Left lobe of liver (tissue), 2 donors: Measurements from ENCODE around the gene PLD4. TPM values are rescaled to one million over a fixed set of nuclear protein-coding genes. Genes with fewer than 3 reads are reported as not detected.

Experiments
- ATAC-seq: fragments of 200-7000 bp; cut with Tn5 transposase; one replicate; pipeline ENCODE4 v1.9.1; 2020; ENCODE audit warnings: mild to moderate bottlenecking, moderate library complexity
- DNase-seq: peaks from one replicate; pipeline ENCODE4 v3.0.0-alpha.2; 2020; ENCODE audit warnings: low spot score
- total RNA-seq: library from RNA; stranded (reverse); gene quantifications from one replicate; pipeline ENCODE4 v1.2.1, GENCODE V29; 2021
- donor health status: DM: no; HTN: no; CAD: no; lungs with moderate emphysema.
- donor health status: DM: no; HTN: yes; CAD: no.

PLD4 gene
- total RNA-seq, 1 donor from 2014 or later: not detected

DNA sequence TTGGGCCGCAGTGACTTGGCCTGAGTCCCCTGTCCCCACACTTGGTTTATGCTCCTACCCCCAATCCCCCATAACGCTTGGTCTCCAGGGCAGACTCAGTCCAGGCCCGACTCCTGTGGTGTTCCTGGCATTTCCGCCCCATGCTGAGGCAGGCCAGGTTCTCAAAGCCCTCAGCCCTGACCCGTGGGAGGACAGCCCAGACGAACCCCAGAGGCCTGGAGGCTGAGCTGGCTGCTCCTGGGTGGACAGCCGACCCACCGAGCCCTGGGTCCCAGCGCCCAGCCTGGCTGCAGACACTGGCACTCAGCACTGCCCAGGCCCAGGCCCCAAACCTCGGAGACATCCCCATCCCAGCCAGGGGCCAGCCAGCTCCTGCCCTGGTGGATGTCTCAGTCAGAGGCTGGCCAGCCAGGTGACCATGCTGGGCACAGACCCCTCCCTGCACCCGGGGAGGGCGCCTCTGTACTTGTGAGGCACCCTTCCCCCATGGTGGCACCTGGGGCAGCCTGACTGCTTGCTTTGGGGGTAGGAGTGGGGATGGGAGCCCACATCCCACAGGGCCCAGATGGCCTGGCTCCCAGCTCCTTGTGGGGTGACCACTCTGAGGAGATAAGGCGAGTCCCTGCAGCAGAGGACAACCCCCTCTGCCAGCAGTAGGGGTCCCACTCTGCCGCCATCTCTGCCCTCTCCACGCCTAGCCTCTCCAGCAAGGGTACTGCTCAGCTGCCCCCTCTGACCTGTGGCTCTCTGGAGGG is 1.4 kb downstream of the PLD4 start:
- ATAC-seq (no peak), DNase-seq (peak; percentile 35)

DNA sequence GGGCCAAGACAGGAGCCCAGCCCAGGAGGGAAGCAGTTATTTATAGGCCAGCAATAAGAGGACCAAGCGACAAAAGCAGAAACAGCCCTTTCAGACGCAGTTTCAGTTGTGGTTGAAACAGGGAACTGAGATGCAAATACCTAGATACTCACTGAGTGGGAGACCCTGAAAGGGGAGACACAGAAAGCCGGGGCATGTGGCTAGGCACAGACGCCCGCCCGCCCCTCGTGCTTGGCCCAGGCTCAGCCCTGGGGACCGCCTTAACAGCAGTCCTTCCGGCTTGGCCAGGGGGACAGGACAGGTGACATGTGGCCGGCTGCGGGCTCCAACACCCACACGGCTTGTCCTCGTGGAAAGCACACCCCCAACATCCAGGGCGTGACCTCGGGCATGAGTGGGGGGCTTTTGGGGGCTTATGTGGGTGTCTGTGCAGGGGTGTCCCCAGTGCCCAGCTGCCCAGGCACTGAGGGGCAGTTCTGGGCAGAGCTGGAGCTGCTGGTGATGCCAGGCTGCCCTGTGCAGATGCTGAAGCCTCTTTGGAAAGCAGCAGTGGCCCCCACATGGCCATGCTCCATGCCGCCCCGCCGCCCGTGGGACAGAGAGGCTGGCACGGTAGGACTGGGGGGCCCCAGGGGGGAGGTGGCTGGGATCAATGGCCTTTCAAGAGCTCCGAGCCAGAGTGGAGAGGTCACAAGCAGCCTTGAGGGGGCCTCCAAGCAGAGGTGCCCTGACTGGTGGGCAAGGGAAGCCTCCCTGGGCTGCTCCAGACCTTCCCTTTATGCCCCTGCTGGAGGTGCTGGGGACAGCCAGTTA is 2.1 kb downstream of the PLD4 start:
- DNase-seq: peak; percentile 30
- ATAC-seq: no peak

DNA sequence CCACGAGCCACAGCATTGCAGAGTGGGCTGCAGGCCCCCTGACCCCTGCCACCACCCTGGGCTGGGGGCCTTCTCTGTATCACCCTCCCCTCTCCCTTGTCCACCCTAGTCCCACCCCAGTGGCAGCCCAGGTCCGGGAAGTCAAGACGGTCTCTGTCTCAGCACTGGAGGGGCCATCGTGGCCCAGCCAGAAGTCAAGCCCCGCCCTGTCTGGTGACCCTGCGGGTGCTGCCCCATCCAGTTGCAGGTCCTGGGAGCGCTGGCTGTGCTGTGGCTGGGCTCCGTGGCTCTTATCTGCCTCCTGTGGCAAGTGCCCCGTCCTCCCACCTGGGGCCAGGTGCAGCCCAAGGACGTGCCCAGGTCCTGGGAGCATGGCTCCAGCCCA is 2.7 kb downstream of the PLD4 start:
- DNase-seq (peak; percentile 43), ATAC-seq (no peak)

DNA sequence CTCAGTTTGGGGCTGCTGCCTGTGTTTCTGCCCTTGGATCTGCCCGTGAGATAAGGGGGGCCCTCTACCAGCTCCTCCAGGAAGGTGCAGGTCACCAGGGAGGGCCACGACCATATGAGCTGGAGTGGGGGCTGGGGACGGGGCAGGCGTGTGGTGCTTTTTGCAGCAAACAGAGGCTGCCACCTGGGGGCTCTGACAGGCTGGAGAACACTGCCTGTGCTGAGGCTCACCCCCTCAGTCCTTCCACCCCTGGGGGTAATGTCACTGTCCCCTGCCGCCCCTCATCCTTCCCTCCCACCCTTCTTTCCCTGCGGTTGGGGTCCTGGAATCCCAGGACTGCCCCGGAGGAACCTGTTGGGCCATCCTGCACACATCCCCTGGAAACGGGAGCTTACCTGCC is 3.2 kb downstream of the PLD4 start:
- ATAC-seq (no peak), DNase-seq (peak; percentile 21)

DNA sequence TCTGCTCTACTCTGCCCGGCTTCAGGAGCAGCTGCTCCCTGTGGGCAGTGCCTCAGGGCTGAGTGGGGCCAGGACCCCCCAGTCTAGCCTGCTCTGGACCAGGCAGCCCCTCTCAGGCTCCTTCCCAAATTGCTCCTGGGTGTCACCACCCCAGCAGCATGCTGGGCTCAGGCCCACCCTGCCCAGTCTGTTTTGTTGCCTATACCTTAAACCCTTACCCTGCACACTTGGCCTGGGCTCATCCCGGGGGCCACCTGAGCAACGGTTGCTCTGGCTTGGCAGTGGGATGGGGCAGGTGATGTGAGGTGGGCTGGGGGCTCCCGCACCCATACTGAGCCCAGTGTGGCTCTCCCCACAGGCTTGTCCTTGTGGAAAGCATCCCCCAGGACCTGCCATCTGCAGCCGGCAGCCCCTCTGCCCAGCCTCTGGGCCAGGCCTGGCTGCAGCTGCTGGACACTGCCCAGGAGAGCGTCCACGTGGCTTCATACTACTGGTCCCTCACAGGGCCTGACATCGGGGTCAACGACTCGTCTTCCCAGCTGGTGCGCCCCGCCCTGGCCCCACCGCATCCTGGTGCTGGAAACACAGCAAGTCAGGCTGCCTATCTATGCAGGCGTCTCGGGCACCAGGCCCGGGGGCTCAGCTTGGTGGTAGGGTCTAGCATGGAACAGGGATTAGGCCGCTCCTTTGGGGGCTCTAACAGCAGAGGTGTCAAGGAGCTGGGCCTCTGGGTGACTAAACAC is 3.9 kb downstream of the PLD4 start:
- DNase-seq (peak; percentile 42), ATAC-seq (no peak)

DNA sequence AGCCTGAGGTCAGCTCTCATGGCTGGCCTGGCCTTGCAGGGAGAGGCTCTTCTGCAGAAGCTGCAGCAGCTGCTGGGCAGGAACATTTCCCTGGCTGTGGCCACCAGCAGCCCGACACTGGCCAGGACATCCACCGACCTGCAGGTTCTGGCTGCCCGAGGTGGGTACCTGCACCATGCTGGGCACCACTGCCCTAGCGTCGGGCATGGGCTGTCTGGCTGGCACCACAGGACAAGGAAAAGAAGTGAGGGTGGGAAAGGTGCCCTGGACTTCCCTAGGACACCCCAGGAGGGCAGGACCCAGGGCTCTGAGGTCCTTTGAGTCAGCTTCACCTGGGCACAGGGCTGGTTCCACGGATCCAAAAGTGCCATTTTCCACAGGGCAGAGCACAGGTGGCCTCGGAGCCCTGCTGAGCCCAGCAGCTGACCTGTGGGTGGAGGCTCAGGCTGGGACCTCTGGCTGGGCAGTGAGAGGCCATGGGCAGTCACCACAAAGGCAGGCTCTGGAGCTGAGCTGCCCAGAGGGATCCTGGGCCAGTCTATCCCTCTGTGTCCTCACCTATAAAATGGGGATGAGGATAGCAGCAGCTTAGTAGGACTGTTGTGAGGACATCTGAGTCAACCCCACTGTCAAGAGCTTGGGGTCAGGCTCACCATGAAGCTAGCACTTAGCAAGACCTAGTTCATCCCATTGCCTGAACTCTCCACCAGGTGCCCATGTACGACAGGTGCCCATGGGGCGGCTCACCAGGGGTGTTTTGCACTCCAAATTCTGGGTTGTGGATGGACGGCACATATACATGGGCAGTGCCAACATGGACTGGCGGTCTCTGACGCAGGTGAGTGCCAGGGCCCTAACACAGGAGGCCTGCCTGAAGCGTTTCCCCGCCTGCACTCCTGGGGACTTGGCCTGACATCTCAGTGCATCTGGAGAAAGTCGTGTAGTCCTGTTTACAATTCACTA is 4.9 kb downstream of the PLD4 start:
- peak; percentile 39 for DNase-seq
- ATAC-seq: no peak

DNA sequence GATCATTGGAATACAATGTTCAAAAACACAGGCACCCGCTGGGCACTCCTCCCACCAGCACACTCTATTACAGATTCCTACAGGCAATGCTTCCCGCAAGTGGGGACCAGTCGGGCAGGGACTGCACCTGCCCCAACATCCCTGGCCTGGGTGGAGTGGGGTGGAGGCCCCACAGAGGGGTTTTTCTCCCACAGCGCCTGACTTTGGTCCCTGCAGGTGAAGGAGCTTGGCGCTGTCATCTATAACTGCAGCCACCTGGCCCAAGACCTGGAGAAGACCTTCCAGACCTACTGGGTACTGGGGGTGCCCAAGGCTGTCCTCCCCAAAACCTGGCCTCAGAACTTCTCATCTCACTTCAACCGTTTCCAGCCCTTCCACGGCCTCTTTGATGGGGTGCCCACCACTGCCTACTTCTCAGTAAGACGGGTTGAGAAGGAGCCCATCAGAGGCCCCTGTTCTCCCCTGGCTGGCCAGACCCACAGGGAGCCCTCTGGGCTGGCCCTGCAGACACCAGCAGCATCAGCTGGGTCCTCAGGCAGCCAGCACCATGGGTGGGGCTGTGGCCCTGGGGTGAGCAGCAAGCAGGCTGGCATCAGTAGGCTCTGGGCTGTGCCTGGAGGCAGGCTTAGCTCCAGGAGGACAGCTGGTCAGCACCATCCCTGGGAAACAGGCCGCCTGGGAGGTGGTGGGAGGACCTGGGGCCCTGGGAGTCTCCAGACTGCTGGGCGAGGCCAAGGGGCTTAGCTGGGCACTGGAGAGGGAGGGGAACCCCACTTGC is 6.0 kb downstream of the PLD4 start:
- ATAC-seq (no peak), DNase-seq (peak; percentile 35)

DNA sequence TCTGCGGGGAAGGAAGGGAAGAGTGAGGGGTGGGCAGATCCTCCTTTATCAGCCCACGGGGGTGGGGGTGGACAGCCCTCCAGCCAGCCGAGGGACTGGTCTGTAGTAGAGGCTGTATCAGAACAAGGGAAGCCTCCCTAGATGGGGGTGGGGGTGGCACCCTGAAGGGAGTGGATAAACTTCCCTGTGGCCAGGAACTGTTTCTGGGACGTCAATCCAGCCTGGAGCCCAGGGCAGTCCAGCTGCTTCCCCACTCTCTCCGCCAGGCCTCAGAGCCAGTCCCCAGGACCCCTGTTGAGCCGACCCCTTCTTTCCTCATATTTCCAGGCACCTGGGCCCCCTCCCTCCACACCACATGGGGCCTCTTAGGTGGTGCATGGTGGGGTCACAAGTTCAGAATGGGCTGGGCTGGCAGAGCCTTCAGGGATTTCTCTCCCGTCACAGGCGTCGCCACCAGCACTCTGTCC is 6.7 kb downstream of the PLD4 start:
- DNase-seq (no peak), ATAC-seq (no peak)

DNA sequence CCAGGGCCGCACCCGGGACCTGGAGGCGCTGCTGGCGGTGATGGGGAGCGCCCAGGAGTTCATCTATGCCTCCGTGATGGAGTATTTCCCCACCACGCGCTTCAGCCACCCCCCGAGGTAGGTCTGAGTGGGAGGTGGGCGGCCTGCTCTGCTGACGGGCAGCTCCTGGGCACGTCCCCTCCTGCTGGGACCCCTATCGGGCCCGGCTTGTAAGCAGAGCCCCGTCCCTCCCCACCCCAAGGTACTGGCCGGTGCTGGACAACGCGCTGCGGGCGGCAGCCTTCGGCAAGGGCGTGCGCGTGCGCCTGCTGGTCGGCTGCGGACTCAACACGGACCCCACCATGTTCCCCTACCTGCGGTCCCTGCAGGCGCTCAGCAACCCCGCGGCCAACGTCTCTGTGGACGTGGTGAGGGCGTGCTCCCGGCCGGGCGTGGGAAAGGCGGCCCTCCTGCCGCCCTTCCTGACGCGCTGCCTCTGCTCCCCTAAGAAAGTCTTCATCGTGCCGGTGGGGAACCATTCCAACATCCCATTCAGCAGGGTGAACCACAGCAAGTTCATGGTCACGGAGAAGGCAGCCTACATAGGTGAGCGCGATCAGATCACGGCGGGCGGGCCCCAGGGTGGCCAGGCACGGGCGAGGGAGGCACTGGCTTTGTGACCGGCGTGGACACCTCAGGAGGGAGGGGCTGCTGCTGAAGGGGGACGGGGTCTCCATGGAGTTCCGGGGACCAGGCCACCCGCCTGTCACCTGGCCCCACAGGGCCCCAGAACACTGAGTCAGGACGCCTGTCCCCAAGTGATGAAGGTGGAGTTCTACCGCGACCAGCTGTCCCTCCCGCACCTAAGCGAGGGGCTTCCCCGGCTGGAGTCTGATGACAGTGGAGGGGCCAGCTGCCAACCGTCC is 7.3 kb downstream of the PLD4 start:
- ATAC-seq: no peak
- DNase-seq: peak; percentile 40

DNA sequence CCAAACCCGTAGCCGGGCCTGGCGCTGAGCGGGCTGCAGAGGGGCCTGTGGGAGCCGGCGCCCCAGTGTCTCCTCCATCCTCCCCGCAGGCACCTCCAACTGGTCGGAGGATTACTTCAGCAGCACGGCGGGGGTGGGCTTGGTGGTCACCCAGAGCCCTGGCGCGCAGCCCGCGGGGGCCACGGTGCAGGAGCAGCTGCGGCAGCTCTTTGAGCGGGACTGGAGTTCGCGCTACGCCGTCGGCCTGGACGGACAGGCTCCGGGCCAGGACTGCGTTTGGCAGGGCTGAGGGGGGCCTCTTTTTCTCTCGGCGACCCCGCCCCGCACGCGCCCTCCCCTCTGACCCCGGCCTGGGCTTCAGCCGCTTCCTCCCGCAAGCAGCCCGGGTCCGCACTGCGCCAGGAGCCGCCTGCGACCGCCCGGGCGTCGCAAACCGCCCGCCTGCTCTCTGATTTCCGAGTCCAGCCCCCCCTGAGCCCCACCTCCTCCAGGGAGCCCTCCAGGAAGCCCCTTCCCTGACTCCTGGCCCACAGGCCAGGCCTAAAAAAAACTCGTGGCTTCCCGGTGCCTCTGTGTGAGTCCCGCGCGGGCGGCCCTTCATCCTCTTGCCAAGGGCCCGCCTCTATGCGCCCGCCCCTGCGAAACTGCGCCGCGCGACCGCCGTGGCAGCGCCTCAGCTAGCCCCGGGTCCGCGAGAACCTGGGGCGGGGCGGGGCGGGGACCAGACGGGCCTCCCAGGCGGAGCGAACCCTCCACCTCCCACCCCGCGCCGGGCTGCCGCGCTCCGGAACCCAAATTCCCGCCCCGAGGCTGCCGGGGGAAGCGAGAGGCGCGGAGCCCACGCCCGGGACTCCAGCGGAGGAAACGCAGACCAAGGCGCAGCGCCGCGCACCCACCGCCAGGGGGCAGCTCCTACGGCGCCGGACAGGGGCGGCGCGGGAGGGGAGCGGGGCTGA is 8.3 kb downstream of the PLD4 start:
- peak; percentile 89 for ATAC-seq
- peak; percentile 72 for DNase-seq

DNA sequence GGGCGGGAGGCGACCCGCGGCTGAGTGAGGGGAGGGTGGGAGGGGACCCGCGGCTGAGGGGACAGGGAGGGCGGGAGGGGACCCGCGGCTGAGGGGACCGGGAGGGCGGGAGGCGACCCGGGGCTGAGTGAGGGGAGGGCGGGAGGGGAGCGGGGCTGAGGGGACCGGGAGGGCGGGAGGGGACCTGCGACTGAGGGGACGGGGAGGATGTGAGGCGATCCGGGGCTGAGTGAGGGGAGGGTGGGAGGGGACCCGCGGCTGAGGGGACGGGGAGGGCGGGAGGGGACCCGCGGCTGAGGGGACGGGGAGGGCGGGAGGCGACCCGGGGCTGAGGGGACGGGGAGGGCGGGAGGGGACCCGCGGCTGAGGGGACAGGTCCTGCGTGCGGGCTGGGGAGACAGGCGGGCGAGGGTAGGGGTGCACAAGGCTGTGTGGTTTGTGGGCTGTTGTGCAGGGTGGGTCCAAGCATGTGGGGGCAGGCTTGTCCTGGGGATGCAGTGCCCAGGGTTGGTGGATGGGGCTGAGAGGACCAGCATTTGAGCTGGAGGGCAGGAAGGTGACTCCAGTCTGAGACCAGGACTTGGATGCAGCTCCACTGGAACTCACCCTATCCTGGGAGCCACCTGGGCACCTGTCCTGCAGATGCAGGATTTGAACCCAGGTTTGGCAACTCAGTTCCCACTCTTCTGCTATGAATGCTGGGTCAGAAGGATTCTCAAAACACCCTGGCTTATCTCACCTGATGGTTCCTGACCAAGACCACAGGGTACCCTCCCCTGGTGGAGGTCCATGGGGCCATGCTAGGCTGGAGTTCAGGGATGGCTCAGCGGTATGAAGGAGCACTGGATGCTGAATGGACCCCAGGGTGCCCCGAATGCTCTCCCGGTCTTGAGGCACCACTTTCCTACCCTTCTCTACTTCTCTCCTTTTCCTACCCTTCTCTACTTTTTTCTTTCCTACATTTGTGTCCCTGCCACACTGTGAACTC is 9.4 kb downstream of the PLD4 start:
- DNase-seq: peak; percentile 37
- no peak for ATAC-seq

DNA sequence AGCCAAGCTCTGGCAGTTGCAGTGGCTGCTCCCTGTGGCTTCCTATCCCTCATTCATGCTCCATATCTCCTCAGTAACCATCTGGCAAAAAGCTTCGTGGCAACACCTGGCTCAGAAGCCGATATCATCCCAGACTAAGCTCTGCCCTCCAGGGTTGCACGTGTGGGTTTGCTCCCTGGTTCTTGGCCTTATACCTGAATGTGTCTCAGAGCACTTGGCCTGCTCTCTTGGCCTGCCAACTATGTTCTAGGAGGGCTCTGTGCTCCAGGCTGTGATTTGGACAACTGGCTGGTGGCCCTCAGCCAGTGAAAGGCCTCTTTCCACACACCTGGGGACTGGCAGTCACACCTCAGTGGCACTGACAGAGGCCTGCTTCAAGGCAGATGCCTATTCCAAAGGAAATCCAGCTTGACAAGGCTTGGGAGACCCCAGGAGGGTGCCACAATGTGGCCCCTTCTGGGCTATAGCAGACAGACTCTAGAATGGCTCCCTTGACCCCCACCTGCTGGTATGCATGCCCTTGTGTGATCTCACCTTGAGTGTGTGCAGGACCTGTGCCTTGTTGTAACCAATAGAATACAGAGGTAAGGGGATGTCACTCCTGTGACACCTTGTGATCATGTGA is 10.5 kb downstream of the PLD4 start:
- ATAC-seq: no peak
- peak; percentile 38 for DNase-seq

DNA sequence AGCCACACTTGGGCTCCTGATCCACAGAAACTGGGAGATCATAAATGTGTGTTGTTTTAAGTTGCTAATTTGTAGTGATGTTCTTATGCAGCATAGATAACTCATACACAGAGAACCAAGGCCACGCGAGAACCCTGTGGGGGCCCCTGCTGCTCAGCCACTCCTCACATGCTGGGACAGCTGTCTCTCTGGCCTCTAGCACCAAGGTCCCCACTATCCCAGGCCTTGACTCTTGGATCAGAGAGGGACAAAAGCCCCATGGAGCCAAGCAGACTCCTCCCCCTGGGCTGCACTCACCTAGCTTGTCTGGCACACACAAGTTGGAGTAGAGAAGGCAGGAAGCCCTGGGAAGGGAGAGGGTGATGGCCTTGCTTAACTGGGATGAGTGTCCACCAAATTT is 11.3 kb downstream of the PLD4 start:
- peak; percentile 33 for DNase-seq

DNA sequence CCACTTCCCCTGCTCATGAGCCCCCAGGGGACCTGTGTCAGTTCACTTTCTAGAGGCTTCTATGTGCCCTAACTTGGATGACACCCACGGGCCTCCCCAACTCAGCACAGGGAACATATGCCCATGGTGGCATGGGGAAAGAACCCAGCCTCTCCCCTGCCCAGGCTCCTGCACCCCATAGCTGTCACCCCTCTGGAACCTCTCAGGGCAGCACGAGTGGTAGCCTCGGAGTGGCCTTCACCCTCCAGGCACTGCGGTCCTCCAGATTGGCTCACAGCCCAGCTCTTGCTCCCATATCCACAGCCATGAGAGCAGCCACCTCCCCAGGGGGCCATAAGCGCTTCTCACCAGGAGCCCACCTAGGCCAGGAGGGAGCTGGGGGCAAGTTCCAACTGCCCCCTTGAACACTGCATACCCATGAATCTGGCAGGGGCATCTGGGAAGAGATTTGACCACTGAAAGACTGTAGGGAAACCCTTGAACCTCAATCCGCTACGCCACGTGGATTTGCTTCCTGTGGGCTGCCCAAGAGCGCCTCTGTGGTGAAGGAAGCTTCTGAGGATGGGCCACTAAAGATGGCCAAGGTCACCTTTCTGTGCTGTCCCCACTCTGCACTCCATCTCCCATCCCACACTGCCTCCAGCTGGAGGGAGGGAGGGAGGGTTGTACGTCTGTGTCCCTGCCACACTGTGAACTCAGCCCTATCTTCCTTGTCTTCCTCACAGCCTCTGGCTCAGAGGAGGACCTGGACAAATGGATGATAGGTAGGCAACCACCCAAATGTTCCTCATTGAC is 11.9 kb downstream of the PLD4 start:
- ATAC-seq (no peak), DNase-seq (no peak)

More for the DNA sequence above, 11.3 kb downstream of the PLD4 start:
- no peak for ATAC-seq

DNA sequence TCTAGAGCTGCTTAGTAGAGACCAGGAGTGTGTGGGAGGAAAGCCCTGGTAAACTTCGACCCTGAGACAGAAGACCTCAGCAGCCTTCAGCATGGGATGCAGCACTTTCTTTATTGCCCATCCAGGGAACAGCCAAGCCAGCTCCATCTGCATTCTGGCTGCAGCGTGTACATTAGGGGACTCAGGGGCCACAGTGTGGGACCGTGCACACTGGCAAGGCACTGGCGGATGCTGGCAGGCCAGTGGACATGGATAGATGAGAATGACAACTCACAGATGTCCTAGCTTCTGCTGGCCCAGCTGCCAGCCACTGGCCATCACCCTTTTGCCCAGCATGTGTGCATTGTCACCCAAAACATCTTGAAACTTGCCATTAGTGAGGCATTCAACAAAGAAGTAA is 12.5 kb downstream of the PLD4 start:
- ATAC-seq (no peak), DNase-seq (peak; percentile 28)
